Skeletal muscle cell (primary cell): ENCODE measurements around the gene DNAH6.

Source experiments
- DNase-seq: peaks from one replicate; pipeline ENCODE4 v3.0.0-alpha.2; 2010; ENCODE audit warnings: low read depth
- H3K4me3 ChIP-seq: 2 replicates; pipeline ENCODE4 v1.5.1; 2011; ENCODE audit warnings: low read depth, mild to moderate bottlenecking, control low read depth, low read length, moderate library complexity

The DNAH6 gene

DNA sequence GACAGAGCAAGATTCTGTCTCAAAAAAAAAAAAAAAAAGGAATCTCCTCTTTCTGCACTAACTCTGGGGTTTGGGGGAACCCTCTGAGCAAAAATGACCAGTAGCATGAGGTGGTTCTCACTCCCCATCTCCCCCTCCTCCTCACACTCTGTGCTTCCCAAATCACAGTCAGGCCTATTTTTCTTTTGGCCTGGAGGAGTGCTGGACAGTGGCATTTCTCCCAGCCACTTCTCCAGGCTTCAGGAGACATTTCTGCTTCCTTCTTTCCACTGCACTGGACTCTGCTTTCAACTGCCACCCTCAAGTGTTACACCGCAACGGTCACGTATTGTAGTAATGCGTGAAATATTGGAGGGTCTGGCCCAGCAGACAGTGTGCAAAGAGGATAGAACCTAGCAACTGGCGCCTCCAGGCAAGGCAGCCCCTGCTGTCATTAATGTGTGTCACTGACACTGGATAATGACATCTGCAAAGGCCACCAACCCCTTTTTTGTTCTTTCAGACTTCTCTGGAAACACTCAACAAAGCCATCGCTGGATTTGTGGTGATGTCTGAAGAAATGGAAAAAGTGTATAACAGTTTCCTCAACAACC, 295.6 kb downstream of the DNAH6 start:
- no peak for DNase-seq
- H3K4me3 ChIP-seq: no peak overlapping the region

DNA sequence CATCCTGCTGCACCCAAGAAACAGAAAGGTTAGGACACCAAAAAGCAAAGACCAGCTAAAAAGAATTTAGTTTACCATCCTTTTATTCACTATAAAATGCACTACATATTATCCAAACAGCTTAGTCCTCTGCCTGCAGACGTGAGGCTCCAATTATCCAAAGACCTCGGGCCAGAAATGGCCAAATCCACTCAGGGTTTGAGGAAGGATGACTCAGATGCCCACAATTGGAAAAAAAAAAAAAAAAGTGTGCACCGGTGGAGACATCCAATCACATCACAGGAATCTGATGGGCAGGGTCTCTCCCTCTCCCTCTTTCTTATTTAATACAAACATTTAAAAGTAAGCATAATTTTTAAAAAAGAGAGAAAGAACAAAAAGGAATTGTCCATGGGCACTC, 298.8 kb downstream of the DNAH6 start:
- no peak for DNase-seq
- no peak overlapping the region for H3K4me3 ChIP-seq

DNA sequence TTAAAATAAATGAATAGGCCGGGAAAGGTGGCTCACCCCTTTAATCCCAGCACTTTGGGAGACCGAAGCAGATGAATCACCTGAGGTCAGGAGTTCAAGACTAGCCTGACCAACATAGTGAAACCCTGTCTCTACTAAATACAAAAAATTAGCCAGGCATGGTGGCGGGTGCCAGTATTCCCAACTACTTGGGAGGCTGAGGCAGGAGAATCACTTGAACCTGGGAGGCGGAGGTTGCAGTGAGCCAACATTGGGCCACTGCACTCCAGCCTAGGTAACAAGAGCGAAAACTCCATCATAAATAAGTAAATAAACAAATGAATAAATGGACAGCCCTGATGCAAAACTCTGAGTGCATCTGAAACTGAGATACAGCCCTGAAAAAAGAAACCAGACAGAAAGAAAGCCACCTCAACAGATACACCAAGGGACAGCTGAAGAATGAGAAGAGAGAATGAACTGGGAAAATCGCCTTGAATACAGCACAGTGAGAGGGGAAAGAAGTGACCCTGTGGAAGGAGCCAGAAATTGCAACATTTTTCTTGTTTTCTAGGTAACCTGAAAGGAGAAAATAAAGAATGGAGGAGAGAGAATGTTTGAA, 300.2 kb downstream of the DNAH6 start:
- no peak for DNase-seq
- no peak overlapping the region for H3K4me3 ChIP-seq

DNA sequence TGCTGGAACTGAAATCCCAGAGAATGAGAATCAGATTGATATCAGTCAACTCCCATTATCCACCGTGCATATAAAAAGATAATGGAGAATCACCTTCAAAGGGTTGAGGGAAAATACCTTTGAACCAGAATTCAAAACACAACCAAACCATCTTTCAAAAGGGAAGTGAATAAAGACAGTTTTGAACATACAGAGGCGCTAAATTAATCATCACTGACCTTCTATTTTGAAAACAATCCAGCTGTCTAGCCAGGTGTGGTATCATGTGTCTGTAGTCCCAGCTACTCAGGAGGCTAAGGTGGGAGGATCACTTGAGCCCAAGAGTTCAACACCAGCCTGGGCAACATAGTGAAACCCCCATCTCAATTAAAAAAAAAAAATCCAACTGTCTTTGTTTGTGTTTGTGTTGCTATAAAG, 300.9 kb downstream of the DNAH6 start:
- H3K4me3 ChIP-seq: no peak overlapping the region
- DNase-seq: no peak

DNA sequence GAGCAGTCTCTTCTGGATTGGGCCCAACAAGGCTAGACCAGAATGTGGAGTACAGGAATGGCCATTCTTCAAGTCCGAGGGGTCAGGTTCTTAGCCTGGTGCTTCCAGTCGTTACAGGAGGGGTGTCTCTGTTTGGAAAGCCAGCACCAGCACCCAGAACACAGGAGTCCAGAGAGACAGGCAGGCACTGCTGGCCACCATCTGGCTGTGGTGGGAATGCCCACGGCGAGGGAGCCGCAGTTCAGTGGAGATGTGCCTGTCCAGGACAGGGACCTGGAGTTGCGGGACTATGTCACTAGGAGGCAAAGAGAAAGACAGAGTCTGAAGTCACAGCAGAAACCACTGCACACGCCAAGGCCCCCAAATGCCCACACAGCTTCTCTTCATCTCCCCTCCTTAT, 305.5 kb downstream of the DNAH6 start:
- no peak overlapping the region for H3K4me3 ChIP-seq
- no peak for DNase-seq

DNA sequence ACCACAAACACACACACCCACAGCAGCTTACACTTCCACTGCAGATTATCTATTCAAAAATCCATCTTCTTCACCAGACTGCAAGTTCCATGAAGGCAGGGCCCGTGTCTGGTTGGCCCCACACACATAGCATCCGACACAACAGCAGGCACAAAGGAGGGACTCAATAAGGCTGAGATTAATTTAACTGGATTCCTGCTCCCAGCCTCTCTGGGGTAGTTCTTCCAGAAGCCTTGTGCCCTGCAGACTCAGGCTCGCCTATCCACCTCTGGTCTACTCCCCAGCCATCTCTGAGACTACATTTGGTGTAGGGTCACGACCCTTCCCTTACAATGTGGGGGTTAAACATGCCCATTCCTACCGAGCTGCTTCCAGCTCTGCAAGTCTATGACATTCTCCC, 306.9 kb downstream of the DNAH6 start:
- no peak overlapping the region for H3K4me3 ChIP-seq
- DNase-seq: no peak

DNA sequence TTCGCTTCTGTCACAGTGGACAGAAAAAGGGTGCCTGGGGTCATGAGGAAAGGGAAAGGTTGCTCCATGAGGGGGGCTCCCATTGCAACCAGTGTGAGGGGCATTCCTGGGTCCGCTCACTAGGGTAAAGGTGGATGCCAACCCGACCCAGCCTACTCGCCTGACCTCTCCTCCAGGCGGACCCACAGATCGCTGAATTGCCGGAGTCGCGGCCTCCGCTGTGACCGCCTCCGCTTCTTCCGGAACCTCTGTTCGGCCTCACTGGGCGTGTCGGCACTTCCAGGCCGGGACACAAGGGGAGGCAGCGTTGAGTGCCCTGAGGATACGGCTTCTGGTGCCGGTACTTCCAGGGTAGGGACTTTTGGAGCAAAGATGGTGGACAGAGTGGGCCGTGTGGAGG, 307.5 kb downstream of the DNAH6 start:
- H3K4me3 ChIP-seq: no peak overlapping the region
- no peak for DNase-seq

DNA sequence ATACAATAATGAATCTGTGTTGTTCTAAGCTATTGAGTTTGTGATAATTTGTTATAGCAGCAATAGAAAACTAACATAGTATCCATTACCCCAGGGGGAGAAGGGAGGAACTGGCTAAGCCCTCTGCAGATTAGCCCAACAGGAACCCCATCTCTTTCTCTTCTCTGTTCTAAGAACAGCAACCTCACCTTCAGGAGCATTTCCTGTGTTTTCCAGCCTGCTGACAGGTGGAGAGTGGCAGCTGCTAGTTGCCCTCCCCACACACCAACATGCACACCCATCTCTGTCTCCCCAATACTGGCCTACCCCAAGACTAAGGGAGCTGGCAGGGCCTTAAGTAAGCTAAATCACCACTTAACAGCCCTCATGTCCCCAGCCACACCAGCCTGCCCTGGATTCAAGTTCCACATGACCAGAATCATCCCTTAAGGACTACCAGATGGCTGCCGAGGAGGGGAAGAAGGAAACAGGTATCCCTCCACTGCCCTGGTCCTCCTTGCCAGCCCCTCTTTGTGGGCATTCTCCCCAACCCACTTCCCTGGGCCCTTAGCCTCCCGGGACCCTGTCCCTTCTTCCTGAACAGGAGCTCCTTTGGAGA, 311.8 kb downstream of the DNAH6 start:
- DNase-seq: no peak
- no peak overlapping the region for H3K4me3 ChIP-seq

DNA sequence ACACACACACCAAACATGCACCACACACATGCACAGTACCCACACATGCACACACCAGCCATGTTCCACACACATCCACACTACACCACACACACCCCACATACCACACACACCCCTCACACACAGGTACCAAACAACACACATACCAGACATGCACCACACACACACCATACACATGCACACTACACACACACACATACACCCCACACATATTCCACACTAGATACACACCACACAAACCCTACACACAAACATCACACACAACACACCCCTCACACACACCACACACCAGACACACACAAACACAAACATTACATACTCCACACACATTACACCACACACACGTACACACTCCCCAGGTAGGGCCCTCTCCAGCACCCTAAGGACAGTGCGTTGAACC, 313.4 kb downstream of the DNAH6 start:
- no peak overlapping the region for H3K4me3 ChIP-seq
- DNase-seq: no peak

DNA sequence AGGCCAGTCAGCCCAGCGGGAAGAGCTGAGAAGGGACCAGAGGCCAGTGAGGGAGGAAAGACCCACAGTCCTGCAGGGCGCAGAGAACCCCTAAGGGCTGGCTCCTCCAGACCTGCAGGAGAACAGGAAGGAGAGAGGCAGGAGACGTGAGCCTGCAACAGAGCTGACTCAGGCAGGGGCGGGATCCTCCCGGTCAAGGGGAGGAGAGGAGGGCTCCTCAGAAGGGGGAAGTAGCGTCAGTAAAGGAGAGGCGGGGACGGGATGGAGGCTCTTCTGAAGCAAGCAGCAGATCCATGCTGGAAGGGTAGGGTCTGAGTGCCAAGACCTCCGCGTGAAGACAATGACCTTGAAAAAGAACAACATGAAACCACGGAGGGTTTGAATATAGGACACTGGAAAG, 313.8 kb downstream of the DNAH6 start:
- no peak overlapping the region for H3K4me3 ChIP-seq
- no peak for DNase-seq

DNA sequence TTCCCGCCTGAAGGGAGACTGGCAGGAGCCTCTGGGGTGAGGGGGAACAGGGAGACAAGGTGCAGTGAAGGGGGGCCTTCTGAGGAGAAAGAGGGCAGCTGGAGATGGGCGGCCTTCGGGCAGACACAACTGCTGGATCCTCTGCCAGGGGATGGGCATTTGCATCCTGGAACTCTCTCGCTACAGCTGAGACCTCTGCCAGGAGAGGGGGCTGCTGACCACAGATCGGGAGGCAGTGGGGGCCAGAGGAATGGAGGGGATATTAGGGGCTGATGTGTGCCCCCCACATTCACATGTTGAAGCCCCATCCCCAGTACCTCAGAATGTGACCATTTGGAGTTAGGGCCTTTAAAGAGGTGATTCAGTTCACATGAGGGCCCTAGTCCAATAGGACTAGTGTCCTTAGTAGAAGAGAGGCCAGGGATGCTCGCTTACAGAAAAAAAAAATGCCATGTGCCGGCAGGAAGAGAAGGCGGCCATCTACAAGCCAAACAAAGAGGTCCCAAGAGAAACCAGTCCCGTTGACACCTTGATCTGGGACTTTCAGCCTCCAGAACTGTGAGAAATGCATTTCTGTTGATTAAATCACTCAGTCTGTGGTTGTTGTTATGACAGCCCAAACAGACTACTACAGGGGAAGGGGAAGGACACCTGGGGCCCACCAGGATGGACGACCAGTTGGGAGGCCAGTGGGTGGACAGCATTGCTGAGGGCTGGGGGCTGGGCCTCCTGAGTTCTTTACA, 314.6 kb downstream of the DNAH6 start:
- DNase-seq: no peak
- no peak overlapping the region for H3K4me3 ChIP-seq

DNA sequence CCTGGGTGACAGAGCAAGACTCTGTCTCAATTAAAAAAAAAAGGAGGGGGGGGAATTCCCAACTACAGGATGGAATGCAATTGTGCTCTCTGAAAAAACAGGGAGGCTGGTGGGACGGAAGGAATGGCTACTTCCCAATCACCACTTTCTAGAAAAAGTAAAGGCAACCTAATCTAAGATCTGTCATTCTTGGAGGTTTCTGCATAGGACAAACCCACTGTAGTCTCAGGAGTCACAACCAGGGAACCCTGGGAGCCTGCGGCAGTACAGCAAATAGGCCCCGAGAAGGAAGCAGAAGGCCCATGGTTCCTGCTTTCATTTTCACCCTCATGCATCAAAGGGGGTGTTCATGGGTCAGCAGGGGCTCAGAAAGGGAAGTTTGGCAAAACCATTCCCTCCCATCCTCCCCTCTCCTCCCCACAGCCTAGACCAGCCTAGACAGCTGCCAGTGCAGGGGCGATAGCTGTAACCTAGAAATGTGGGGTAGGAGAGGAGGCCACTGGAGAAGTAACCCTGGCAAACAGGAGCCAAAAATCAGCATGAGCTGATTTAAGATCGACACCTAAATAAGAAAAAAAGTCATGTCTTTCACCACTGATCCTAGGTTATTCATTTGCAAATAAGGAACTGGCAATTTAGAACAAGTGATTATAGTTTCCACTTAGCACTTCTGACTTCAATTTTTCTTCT, 316.6 kb downstream of the DNAH6 start:
- no peak for DNase-seq
- H3K4me3 ChIP-seq: no peak overlapping the region

DNA sequence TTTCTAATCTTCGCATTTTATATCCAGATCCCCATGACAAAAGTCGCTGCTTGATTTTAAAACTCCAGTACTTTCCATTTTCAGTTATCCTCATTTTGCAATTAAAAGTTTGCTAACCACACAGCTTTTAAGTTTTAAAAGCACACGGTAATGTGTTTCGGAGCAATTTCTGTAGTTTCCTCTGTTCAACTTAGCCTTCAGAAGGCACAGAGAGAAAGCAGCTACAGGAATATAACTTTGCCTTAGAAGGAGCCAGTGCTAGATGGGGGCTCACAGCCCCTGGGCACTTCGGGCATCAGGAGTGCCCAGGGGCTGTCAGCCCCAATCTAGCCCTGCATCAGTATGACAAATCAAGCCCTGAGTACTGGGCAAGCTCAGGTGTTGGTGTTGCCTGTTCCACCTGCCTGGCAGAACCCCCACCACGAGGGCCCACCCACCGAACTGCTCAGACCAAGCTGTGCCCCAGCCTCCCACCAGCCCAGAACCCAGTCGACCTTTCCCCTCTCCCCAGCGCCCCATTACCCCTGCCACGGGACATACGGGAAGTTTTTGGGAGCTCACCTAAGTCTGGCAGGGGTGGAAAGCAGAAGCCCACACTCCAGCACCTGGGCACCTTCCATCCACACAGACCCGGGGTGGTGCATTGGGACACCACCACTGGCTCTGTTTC, 317.3 kb downstream of the DNAH6 start:
- no peak for DNase-seq
- no peak overlapping the region for H3K4me3 ChIP-seq

DNA sequence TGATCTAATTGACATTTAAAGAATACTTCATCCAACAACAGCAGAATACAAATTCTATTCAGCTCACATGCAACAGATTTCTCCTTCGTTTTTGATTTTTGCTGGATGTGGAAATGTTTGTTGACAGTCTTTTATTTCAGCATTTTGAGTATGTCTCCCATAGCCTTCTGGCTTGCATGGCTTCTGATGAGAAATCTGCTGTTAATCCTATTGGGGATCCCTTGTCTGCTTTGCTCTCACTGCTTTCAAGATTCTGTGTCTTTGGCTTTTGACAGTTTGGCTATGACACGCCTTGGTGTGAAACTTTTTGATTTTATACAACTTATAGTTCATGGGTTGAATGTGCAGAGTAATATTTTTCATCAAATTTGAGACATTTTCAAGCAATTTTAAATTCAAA, 319.9 kb downstream of the DNAH6 start:
- H3K4me3 ChIP-seq: no peak overlapping the region
- no peak for DNase-seq

DNA sequence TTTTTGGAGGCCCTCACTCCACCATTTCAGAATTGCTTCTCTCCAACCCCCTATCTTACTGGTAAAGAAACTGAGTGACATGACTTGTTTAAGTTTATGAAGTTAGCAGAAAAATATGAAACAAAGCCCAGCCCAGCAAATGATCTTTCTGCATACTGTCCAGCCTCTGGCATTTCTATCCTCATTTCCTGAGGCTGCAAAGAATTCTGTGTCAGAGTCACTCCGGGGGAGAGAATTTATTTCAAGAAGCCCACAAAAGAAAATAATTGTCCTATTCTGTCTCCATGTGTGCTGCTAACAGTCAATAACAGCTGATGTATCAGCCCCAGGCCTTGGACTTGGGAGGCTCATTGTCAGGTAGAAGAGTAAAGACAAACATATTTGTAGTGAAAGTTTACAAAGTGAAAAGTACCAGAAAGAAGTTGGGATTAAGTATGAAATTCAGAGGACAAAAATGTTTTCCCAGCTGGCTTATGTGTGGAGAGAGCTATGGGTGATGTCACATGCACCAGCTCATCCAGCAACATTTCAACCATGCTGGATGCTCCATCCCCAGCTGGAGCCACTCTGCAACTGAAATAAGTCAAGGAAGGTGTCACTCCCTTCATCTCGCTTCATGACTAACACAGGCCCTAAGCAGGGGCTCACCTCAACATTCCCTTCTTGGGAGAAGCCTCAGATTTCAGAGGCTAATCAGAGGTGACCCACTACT, 322.3 kb downstream of the DNAH6 start:
- no peak overlapping the region for H3K4me3 ChIP-seq
- no peak for DNase-seq

DNA sequence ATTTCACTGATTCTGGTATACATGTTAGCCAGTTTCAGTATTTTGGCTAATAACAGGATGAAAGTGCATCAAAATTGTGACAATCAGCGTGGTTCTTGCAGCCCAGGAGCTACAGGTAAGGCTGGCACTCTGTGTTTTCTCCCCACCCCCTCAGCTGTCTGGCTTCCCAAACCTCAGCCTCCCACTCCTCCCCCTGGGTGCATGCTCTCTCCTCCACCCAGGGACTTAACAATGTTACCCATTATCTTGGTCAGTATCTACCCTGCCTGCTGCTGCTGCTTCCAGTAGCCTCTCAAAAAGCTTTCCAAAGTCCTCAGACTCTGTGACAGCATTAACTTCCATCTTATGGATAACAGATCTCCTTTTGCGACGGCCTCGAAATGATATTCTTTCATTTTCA, 323.6 kb downstream of the DNAH6 start:
- no peak overlapping the region for H3K4me3 ChIP-seq
- DNase-seq: no peak

DNA sequence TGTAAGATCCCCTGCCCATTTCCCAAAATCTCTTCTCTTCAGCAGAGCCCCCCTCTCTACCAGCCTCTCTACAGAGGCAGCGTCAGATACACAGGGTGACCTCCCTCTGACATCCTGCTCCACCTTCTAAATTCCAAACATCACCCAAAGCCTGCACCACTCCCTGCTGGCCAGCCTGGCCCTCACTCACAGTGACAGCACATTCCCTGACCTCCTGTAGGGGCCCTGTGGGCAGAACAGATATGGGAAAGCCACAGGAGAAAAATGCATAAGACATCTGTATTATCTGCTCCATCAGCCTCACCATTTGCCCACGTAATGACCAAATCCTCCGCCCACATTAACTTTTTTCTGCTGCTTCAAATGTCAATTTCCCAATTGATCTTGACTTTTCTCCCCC, 324.0 kb downstream of the DNAH6 start:
- DNase-seq: no peak
- no peak overlapping the region for H3K4me3 ChIP-seq

DNA sequence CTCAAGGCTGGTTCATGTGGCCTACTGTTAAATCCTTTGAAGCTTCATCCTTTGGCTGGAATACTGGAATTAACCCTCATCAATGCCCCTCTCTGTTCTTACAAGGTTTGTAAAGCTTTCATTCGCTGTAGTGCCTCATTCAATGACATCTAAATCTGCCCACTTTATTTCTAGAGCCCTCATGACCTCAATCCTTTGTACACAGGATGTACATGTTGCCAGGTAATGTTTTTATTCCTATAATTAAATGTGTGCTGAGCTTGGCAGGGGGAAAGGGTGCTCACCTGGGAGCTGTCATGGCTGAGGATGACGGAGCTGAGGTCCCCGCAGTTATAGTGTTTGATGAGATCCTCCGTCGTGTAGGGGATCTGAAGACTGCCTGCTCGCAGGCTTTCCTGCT, 325.3 kb downstream of the DNAH6 start:
- H3K4me3 ChIP-seq: no peak overlapping the region
- no peak for DNase-seq

DNA sequence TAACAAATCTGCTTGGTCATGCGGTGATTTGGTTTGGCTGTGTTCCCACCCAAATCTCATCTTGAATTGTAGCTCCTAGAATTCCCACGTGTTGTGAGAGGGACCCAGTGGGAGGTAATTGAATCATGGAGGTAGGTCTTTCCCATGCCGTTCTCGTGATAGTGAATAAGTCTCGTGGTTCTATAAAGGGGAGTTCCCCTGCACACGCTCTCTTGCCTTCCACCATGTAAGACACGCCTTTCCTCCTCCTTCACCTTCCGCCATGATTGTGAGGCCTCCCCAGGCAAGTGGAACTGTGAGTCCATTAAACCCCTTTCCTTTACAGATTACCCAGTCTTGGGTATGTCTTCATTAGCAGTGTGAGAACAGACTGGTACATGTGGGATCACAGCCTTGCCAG, 327.8 kb downstream of the DNAH6 start:
- DNase-seq: no peak
- no peak overlapping the region for H3K4me3 ChIP-seq
